Measurements from ENCODE around the gene ANKRD16.

Gene ANKRD16

DNA sequence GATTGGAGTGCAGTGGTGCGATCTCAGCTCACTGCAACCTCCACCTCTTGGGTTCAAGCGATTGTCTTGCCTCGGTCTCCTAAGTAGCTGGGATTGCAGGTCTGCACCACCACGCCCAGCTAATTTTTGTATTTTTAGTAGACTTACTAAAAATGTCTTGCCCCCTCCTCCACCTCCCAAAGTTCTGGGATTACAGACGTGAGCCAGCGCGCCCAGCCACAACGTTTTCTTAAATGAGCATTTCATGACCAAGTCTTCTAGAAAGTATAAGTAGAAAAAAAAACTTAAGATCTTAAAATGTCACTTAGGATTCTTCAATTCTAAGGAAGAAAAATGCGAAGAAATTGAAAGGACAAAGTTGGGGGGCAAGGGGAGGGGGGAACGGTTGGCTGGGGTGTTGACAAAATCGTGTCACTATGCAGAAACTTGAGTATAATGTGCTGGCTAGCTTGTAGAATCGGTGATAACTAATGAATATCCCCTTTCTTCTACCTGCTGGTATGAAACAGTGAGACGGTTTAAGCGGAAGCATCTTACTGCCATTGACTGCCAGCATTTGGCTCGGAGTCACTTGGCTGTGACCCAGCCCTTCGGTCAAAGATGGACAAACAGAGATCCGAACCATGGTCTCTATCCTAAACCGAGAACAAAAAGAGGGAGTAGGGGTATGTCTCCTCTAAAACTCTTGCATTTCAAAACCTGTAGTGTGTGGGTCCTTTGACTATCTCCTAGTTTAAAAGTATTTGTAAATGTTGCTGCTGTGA lies 13.0 kb upstream of the ANKRD16 start:
- TF ChIP-seq, protein P1, sequence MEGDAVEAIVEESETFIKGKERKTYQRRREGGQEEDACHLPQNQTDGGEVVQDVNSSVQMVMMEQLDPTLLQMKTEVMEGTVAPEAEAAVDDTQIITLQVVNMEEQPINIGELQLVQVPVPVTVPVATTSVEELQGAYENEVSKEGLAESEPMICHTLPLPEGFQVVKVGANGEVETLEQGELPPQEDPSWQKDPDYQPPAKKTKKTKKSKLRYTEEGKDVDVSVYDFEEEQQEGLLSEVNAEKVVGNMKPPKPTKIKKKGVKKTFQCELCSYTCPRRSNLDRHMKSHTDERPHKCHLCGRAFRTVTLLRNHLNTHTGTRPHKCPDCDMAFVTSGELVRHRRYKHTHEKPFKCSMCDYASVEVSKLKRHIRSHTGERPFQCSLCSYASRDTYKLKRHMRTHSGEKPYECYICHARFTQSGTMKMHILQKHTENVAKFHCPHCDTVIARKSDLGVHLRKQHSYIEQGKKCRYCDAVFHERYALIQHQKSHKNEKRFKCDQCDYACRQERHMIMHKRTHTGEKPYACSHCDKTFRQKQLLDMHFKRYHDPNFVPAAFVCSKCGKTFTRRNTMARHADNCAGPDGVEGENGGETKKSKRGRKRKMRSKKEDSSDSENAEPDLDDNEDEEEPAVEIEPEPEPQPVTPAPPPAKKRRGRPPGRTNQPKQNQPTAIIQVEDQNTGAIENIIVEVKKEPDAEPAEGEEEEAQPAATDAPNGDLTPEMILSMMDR (IDR thresholded peaks at IDR 0.05; ENCODE audit: low read depth, low read length): no peak
- TF ChIP-seq MYC (IDR thresholded peaks at IDR 0.05; ENCODE audit: low read depth, low read length) (no peak), POLR2A (IDR thresholded peaks at IDR 0.05; ENCODE audit: extremely low read depth, insufficient read length) (no peak)
- TF ChIP-seq, protein P2, sequence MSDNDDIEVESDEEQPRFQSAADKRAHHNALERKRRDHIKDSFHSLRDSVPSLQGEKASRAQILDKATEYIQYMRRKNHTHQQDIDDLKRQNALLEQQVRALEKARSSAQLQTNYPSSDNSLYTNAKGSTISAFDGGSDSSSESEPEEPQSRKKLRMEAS (IDR thresholded peaks at IDR 0.05; ENCODE audit: low read depth, low read length): no peak
- DNase-seq (ENCODE audit: low read depth): no peak
- no peak overlapping the region for H3K4me3 ChIP-seq (ENCODE audit: low read depth, low read length)

DNA sequence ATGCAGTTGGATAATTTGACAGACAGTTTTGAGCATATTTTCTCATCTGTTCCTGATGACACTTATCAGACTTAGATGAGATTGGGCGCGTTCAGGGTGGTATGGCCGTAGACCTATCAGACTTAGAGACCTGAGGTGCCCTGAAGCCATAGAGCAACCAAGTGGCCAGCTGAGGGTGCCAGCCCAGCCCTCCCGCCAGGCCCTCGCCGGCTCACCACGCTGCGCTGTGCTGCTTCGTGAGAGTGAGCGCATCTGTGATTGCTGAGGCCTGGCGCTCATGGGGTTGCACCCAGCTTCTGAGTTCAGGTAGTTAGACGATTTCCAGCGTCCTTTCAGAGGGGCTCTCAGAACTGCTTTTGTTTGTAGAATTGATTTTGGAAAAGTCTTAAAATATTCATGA lies 10.6 kb upstream of the ANKRD16 start:
- TF ChIP-seq, protein P1 (IDR thresholded peaks at IDR 0.05; ENCODE audit: low read depth, low read length): no peak
- TF ChIP-seq, protein P2 (IDR thresholded peaks at IDR 0.05; ENCODE audit: low read depth, low read length): no peak
- TF ChIP-seq POLR2A (IDR thresholded peaks at IDR 0.05; ENCODE audit: extremely low read depth, insufficient read length): no peak
- no peak for DNase-seq (ENCODE audit: low read depth)

DNA sequence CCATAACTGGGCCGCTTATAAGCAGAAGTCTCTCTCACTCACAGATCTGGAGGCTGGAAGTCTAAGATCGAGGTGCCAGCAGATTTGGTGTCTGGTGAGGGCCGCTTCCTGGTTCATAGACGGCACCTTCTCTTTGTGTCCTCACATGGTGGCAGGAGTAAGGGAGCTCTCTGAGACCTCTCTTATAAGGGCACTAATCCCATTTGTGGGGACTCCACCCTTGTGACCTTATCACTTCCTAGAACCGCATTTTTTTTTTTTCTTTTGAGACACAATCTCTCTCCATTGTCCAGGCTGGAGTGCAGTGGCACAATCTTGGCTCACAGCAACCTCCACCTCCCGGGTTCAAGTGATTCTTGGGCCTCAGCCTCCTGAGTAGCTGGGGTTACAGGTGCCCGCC lies 8.5 kb upstream of the ANKRD16 start:
- no peak for DNase-seq (ENCODE audit: low read depth)
- TF ChIP-seq, protein P1 (IDR thresholded peaks at IDR 0.05; ENCODE audit: low read depth, low read length): no peak
- TF ChIP-seq MYC (IDR thresholded peaks at IDR 0.05; ENCODE audit: low read depth, low read length) (no peak), POLR2A (IDR thresholded peaks at IDR 0.05; ENCODE audit: extremely low read depth, insufficient read length) (no peak)
- TF ChIP-seq, protein P2 (IDR thresholded peaks at IDR 0.05; ENCODE audit: low read depth, low read length): no peak

More for the DNA sequence above, 10.6 kb upstream of the ANKRD16 start:
- H3K4me3 ChIP-seq (ENCODE audit: low read depth, low read length): no peak overlapping the region

DNA sequence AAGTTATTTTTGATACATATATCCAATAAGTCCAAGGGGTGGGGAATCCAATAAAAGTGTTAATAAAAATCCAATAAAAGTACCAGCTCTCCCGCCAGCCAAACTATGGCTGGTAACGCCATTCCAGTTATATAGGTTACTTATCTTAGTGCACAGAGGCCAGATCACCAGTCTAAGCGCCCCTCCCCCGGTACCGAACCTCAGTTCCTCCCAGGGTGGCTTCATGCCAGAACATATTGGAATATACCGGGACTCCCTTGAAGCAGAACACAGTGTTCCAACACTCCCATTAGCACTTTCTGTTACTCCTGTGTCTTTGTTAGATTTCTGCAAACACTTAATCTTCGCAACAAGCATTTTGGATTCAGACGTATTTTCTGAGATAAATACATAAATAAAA lies 7.8 kb upstream of the ANKRD16 start:
- no peak overlapping the region for H3K4me3 ChIP-seq (ENCODE audit: low read depth, low read length)
- DNase-seq (ENCODE audit: low read depth): no peak
- TF ChIP-seq MYC (IDR thresholded peaks at IDR 0.05; ENCODE audit: low read depth, low read length): no peak
- TF ChIP-seq POLR2A (IDR thresholded peaks at IDR 0.05; ENCODE audit: extremely low read depth, insufficient read length): no peak
- TF ChIP-seq, protein P2 (IDR thresholded peaks at IDR 0.05; ENCODE audit: low read depth, low read length): no peak

More for the DNA sequence above, 8.5 kb upstream of the ANKRD16 start:
- no peak overlapping the region for H3K4me3 ChIP-seq (ENCODE audit: low read depth, low read length)

DNA sequence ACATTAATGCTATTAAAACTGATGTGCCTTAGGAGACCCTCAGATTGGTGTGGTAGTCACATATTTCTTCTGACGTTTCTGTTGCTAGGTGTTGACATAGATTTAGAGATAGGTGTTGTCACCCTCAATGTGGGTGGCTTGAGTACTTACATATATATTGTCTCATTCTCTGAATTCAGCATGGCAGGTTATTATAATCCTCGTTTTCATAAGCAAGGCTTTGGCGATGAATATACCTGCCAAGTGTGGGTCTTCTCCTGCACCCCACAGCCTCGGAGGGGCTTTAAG lies 7.3 kb upstream of the ANKRD16 start:
- TF ChIP-seq, protein P2 (IDR thresholded peaks at IDR 0.05; ENCODE audit: low read depth, low read length): no peak
- TF ChIP-seq MYC (IDR thresholded peaks at IDR 0.05; ENCODE audit: low read depth, low read length) (no peak), POLR2A (IDR thresholded peaks at IDR 0.05; ENCODE audit: extremely low read depth, insufficient read length) (no peak)
- TF ChIP-seq, protein P1 (IDR thresholded peaks at IDR 0.05; ENCODE audit: low read depth, low read length): no peak
- no peak for DNase-seq (ENCODE audit: low read depth)
- H3K4me3 ChIP-seq (ENCODE audit: low read depth, low read length): no peak overlapping the region

DNA sequence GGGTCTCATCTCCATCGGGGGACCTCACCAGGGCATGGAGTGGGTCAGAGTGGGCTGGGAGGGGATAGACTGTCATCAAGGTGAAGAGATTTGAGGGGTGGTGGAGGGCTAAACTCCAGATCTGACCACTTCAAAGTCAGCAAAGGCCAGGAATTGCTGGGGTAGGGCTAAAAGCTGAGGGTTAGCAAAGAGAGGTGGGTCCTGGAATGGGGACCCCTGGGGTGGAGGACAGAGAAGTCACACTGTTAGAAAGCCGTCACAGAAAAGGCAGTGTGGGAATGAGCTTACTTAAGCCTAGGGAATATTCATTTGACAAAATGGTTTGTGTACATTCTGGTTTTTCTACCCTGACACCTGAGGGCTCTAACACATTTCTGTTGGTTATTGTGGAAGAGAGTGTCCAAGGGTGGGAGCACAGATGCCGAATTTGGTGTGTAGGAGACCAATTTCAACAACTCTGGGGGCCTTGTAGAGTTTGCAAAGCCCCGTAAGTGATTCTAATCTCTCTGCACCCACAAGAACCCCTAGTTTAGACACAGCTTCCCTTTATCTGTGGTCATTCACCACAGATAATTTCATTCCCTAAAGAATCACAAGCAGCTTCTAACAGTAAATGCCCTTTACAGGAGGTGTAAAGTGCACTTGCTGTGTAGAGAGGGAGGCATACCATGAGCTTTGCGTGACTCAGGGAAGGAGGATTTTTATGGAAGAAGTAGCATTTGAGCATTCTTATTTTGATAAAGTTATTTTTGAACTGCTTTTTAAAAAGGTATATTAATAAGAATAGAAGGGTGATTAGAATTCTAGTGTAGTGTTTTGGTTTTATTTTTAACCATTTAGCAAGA lies 6.7 kb upstream of the ANKRD16 start:
- TF ChIP-seq, protein P2 (IDR thresholded peaks at IDR 0.05; ENCODE audit: low read depth, low read length): no peak
- TF ChIP-seq, protein P1 (IDR thresholded peaks at IDR 0.05; ENCODE audit: low read depth, low read length): no peak
- TF ChIP-seq POLR2A (IDR thresholded peaks at IDR 0.05; ENCODE audit: extremely low read depth, insufficient read length) (no peak), MYC (IDR thresholded peaks at IDR 0.05; ENCODE audit: low read depth, low read length) (no peak)
- no peak overlapping the region for H3K4me3 ChIP-seq (ENCODE audit: low read depth, low read length)
- no peak for DNase-seq (ENCODE audit: low read depth)
